Measurements from ENCODE around the gene HEBP2. TPM values are rescaled to one million over a fixed set of nuclear protein-coding genes. Genes with fewer than 3 reads are reported as not detected.

Gene HEBP2
- total and polyA plus RNA-seq, 2 experiments from 2014 or later: 25.6 to 118 TPM

- ATAC-seq (no peak), DNase-seq (ENCODE audit: low spot score) (no peak)
- H3K9me2 ChIP-seq (ENCODE audit: insufficient read depth): no peaks in the 10 kb centered on the region
- no peak overlapping the region for H3K4me3 Mint-ChIP-seq
- no peak overlapping the region for H2AFZ ChIP-seq
- no peaks in the 10 kb centered on the region for H3K36me3 ChIP-seq (ENCODE audit: insufficient read depth)
- H4K20me1 ChIP-seq (replicated peaks; ENCODE audit: insufficient read depth): no peaks in the 10 kb centered on the region
- H3K79me2 ChIP-seq (replicated peaks; ENCODE audit: insufficient read depth): no peaks in the 10 kb centered on the region
- H3F3A ChIP-seq (replicated peaks; ENCODE audit: low read depth): no peaks in the 10 kb centered on the region
- peaks cover 22% of the 10 kb centered on the region for H3K4me1 Mint-ChIP-seq
- no peak overlapping the region for H3K27ac Mint-ChIP-seq
- no peak overlapping the region for H3K27ac ChIP-seq (ENCODE audit: low read depth)
- TF ChIP-seq ZNF462 (CRISPR knock-in tag; IDR thresholded peaks at IDR 0.05) (no peak), STAT1 (IDR thresholded peaks at IDR 0.05; ENCODE audit: unreplicated experiment) (no peak), POLR2AphosphoS5 (IDR thresholded peaks at IDR 0.05; ENCODE audit: low read depth) (no peak), JUNB (IDR thresholded peaks at IDR 0.05; ENCODE audit: unreplicated experiment) (no peak), CREB1 (CRISPR knock-in tag; IDR thresholded peaks at IDR 0.05; ENCODE audit: low read depth) (no peak), EZH2phosphoT487 (IDR thresholded peaks at IDR 0.05; ENCODE audit: unreplicated experiment) (no peak), ZNF331 (CRISPR knock-in tag; IDR thresholded peaks at IDR 0.05; ENCODE audit: low read depth) (no peak), ZNF114 (CRISPR knock-in tag; IDR thresholded peaks at IDR 0.05) (no peak), EZH2 (IDR thresholded peaks at IDR 0.05; ENCODE audit: low read depth, unreplicated experiment) (no peak), NANOG (IDR thresholded peaks at IDR 0.05; ENCODE audit: borderline replicate concordance) (no peak)
- TF ChIP-seq, protein P1, sequence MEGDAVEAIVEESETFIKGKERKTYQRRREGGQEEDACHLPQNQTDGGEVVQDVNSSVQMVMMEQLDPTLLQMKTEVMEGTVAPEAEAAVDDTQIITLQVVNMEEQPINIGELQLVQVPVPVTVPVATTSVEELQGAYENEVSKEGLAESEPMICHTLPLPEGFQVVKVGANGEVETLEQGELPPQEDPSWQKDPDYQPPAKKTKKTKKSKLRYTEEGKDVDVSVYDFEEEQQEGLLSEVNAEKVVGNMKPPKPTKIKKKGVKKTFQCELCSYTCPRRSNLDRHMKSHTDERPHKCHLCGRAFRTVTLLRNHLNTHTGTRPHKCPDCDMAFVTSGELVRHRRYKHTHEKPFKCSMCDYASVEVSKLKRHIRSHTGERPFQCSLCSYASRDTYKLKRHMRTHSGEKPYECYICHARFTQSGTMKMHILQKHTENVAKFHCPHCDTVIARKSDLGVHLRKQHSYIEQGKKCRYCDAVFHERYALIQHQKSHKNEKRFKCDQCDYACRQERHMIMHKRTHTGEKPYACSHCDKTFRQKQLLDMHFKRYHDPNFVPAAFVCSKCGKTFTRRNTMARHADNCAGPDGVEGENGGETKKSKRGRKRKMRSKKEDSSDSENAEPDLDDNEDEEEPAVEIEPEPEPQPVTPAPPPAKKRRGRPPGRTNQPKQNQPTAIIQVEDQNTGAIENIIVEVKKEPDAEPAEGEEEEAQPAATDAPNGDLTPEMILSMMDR (conservative IDR thresholded peaks at IDR 0.05; ENCODE audit: low read depth in 2 of 2): no peak
- TF ChIP-seq, protein P2, sequence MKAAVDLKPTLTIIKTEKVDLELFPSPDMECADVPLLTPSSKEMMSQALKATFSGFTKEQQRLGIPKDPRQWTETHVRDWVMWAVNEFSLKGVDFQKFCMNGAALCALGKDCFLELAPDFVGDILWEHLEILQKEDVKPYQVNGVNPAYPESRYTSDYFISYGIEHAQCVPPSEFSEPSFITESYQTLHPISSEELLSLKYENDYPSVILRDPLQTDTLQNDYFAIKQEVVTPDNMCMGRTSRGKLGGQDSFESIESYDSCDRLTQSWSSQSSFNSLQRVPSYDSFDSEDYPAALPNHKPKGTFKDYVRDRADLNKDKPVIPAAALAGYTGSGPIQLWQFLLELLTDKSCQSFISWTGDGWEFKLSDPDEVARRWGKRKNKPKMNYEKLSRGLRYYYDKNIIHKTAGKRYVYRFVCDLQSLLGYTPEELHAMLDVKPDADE (IDR thresholded peaks at IDR 0.05): no peak
- TF ChIP-seq, protein P3, sequence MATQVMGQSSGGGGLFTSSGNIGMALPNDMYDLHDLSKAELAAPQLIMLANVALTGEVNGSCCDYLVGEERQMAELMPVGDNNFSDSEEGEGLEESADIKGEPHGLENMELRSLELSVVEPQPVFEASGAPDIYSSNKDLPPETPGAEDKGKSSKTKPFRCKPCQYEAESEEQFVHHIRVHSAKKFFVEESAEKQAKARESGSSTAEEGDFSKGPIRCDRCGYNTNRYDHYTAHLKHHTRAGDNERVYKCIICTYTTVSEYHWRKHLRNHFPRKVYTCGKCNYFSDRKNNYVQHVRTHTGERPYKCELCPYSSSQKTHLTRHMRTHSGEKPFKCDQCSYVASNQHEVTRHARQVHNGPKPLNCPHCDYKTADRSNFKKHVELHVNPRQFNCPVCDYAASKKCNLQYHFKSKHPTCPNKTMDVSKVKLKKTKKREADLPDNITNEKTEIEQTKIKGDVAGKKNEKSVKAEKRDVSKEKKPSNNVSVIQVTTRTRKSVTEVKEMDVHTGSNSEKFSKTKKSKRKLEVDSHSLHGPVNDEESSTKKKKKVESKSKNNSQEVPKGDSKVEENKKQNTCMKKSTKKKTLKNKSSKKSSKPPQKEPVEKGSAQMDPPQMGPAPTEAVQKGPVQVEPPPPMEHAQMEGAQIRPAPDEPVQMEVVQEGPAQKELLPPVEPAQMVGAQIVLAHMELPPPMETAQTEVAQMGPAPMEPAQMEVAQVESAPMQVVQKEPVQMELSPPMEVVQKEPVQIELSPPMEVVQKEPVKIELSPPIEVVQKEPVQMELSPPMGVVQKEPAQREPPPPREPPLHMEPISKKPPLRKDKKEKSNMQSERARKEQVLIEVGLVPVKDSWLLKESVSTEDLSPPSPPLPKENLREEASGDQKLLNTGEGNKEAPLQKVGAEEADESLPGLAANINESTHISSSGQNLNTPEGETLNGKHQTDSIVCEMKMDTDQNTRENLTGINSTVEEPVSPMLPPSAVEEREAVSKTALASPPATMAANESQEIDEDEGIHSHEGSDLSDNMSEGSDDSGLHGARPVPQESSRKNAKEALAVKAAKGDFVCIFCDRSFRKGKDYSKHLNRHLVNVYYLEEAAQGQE (IDR thresholded peaks at IDR 0.05; ENCODE audit: unreplicated experiment): no peak
- H3K9me3 Mint-ChIP-seq: no peaks in the 10 kb centered on the region
- H3K36me3 Mint-ChIP-seq (ENCODE audit: low read depth): no peaks in the 10 kb centered on the region
- peaks cover 10% of the 10 kb centered on the region for H3K4me1 ChIP-seq (ENCODE audit: insufficient read depth)
- H3K4me2 ChIP-seq: no peak overlapping the region
- H3K27me3 ChIP-seq (ENCODE audit: insufficient read depth): no peaks in the 10 kb centered on the region
- H3K4me3 ChIP-seq: no peak overlapping the region
- H3K27me3 Mint-ChIP-seq (ENCODE audit: insufficient read depth, low read depth, poor library complexity): peaks cover 8% of the 10 kb centered on the region
Measured at GRCh38 chr6:138383776-138384175, 20.2 kb upstream of the HEBP2 start.
